NB4 (cell line): Measurements from ENCODE around the gene LRIG3.

Experiments
- CTCF ChIP-seq: IDR thresholded peaks from one replicate; pipeline ENCODE4 v1.5.1; 2012; ENCODE audit warnings: low read depth, low read length
- MAX ChIP-seq: IDR thresholded peaks from 2 replicates; pipeline ENCODE4 v1.6.1; 2011; ENCODE audit warnings: low read depth, low read length
- MYC ChIP-seq: IDR thresholded peaks from 2 replicates; pipeline ENCODE4 v1.6.1; 2011; ENCODE audit warnings: low read depth, low read length
- POLR2A ChIP-seq: IDR thresholded peaks from 2 replicates; pipeline ENCODE4 v1.6.1; 2011; ENCODE audit warnings: mild to moderate bottlenecking; ENCODE audit not compliant: insufficient read length; ENCODE audit errors: extremely low read depth

- TF ChIP-seq CTCF (no peak), POLR2A (no peak), MYC (no peak), MAX (no peak)
Measured at GRCh38 chr12:58871556-58871955, 48.7 kb downstream of the LRIG3 start.
